Measurements from ENCODE around the gene FBL.
"Not testable (repeated sequence)": the region's sequence is repeated elsewhere in the genome, so short reads cannot be mapped to it uniquely, and the experiment has no call there.

GRCh38 chr19:39882645-39883044, 36.5 kb upstream of the FBL start:
- TF ChIP-seq CTCF (IDR thresholded peaks at IDR 0.05); ESRRA (CRISPR knock-in tag; IDR thresholded peaks at IDR 0.05; ENCODE audit: borderline replicate concordance); ZNF263 (CRISPR knock-in tag; IDR thresholded peaks at IDR 0.05; ENCODE audit: low read depth); TEAD1 (CRISPR knock-in tag; IDR thresholded peaks at IDR 0.05); CREM (CRISPR knock-in tag; IDR thresholded peaks at IDR 0.05); TEAD4 (CRISPR knock-in tag; IDR thresholded peaks at IDR 0.05); NFE2L1 (CRISPR knock-in tag; IDR thresholded peaks at IDR 0.05); PRDM15 (CRISPR knock-in tag; IDR thresholded peaks at IDR 0.05); ZMAT4 (CRISPR knock-in tag; IDR thresholded peaks at IDR 0.05); ATF2 (CRISPR knock-in tag; IDR thresholded peaks at IDR 0.05; ENCODE audit: borderline replicate concordance, low read depth); ZNF532 (CRISPR knock-in tag; IDR thresholded peaks at IDR 0.05; ENCODE audit: borderline replicate concordance); MYBL2 (CRISPR knock-in tag; IDR thresholded peaks at IDR 0.05); PREB (CRISPR knock-in tag; IDR thresholded peaks at IDR 0.05; ENCODE audit: borderline replicate concordance): not testable (repeated sequence)
